ENCODE measurements around the gene FARS2.

GRCh38 chr6:5531161-5531560 is 269.8 kb downstream of the FARS2 start:
- TF ChIP-seq CTCF (IDR thresholded peaks at IDR 0.05) (no peak), POLR2A (IDR thresholded peaks at IDR 0.05; ENCODE audit: low read depth) (no peak), POLR2AphosphoS5 (IDR thresholded peaks at IDR 0.05) (no peak)
